SK-N-MC (cell line): Measurements from ENCODE around the gene SCN8A.
"Not testable (repeated sequence)": the region's sequence is repeated elsewhere in the genome, so short reads cannot be mapped to it uniquely, and the experiment has no call there.

ENCODE experiments used
- DNase-seq: peaks from one replicate; pipeline ENCODE4 v3.0.0-alpha.2; 2011; ENCODE audit warnings: low read depth, low spot score
- H3K27ac ChIP-seq: fragments of 200-600 bp; sonication (generic); 2 replicates; pipeline ENCODE4 v1.5.1; 2016; ENCODE audit warnings: mixed run types
- H3K36me3 ChIP-seq: fragments of 200-600 bp; sonication (generic); 2 replicates; pipeline ENCODE4 v1.6.1; 2017; ENCODE audit warnings: antibody characterized with exemption, low read length, mixed read lengths; ENCODE audit not compliant: insufficient read depth
- H3K4me3 ChIP-seq: fragments of 200-600 bp; sonication (generic); 2 replicates; pipeline ENCODE4 v1.5.1; 2016
- H3K9ac ChIP-seq: fragments of 200-600 bp; sonication (generic); 2 replicates; pipeline ENCODE4 v1.8.0; 2017; ENCODE audit warnings: mixed run types, mixed read lengths; ENCODE audit not compliant: insufficient read length
- H3K9me3 ChIP-seq: fragments of 200-600 bp; sonication (generic); 2 replicates; pipeline ENCODE4 v1.6.1; 2017; ENCODE audit warnings: low read depth, mild to moderate bottlenecking, antibody characterized with exemption, low read length, moderate library complexity, mixed read lengths
- EZH2 ChIP-seq: fragments of 200-600 bp; sonication (generic); IDR thresholded peaks from one replicate; pipeline ENCODE4 v1.6.1; 2017; ENCODE audit warnings: antibody characterized with exemption
- FOXP2 ChIP-seq: optimal IDR thresholded peaks from 2 replicates; pipeline ENCODE3; 2011; ENCODE audit warnings: mild to moderate bottlenecking, moderate library complexity; ENCODE audit not compliant: insufficient read depth; ENCODE audit errors: extremely low read length, control extremely low read depth
- POLR2AphosphoS5 ChIP-seq: IDR thresholded peaks from 2 replicates; pipeline ENCODE4 v1.6.1; 2012; ENCODE audit warnings: mild to moderate bottlenecking, low read depth, low read length, borderline replicate concordance

SCN8A gene

DNA sequence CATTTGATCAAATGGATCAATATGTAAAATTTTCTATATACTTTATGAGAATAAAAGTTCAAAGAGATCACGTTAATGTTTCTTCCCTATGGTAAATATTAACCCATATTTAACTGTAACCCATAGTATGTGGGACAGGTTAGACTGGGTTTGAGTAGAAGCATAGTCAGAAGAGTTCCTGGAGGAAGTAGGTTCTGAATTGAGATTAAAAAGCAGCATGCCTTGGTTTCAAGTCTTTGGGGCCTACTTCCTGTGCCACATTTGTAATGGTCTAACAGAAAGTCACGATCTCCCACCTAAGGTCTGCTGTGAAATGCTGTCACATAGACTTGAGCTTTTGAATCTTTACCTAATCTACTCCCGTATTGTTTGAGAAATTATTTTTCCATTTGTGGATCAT is 193.7 kb downstream of the SCN8A start:
- TF ChIP-seq FOXP2 (no peak), EZH2 (no peak), POLR2AphosphoS5 (no peak)
- no peak overlapping the region for H3K9ac ChIP-seq
- DNase-seq: no peak
- H3K4me3 ChIP-seq: no peak overlapping the region
- no peak overlapping the region for H3K27ac ChIP-seq
- no peaks in the 10 kb centered on the region for H3K9me3 ChIP-seq
- H3K36me3 ChIP-seq: no peaks in the 10 kb centered on the region; the same call in 1 of the 2 replicates

DNA sequence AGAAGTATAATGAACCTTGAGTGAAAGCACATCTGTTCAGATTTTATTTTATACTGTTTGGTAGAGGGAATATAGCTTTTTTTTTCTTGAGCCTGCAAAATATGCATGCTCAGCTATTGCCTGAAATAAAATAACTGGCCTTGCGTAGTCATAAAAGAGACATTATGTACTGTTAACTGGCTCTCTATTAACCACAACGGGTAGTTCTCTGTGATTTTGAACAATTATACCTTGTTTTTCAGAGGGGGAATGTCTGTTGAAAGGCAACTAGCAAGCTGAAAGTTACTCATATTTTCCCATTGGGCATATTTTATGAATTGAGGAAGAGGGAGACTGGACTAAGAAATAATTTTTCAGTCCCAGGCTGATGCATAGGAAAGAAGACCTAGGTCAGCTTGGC is 194.9 kb downstream of the SCN8A start:
- Histone ChIP-seq H3K36me3 (peaks cover 8% of the 10 kb centered on the region; the same call in 1 of the 2 replicates), H3K9me3 (no peaks in the 10 kb centered on the region), H3K9ac (no peak overlapping the region), H3K27ac (no peak overlapping the region; the same call in 1 of the 2 replicates), H3K4me3 (no peak overlapping the region)
- no peak for DNase-seq
- TF ChIP-seq EZH2 (no peak), POLR2AphosphoS5 (no peak), FOXP2 (no peak)

DNA sequence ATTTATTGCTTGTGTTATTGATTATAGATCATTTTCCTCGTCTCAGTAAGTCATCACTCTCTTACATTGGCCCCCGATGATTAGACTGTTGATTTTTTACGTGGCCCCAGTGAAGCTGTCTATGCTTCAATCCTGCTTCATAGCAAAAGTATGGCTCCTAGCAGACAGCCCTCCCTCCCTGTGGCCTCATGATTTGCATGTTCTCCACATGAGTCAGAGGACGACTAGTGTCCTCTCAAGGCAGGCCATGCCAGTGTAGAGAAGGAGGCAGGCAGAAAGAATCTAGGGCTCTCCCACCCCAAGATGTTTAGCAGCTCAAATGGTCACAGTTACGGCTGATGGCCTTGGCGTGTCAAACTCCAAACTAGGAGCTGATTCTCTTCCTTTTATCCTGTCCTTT is 197.8 kb downstream of the SCN8A start:
- Histone ChIP-seq H3K4me3 (no peak overlapping the region), H3K9me3 (no peaks in the 10 kb centered on the region), H3K36me3 (peaks cover 14% of the 10 kb centered on the region; the same call in 1 of the 2 replicates), H3K9ac (no peak overlapping the region), H3K27ac (no peak overlapping the region)
- TF ChIP-seq POLR2AphosphoS5: no peak
- TF ChIP-seq EZH2: no peak
- TF ChIP-seq FOXP2: no peak
- DNase-seq: no peak

DNA sequence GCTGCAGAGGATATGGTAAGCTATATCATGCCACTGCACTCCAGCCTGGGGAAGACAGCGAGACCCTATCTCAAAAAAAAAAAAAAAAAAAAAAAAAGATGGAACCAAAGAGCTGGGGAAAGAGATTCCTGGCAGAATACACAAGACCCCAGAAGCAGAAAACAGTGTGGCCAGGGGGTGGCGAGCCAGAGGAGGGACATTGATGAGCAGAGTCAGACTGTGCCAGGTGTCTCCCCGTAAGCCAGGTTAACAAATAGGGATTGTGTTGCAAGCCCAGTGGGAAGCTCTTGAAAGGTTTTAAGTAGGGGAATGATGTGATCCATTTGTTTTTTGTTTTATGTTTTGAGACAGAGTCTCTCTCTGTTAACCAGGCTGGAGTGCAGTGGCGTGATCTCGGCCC is 201.4 kb downstream of the SCN8A start:
- Histone ChIP-seq H3K4me3 (no peak overlapping the region), H3K36me3 (peaks cover 17% of the 10 kb centered on the region; the same call in 1 of the 2 replicates), H3K27ac (no peak overlapping the region), H3K9me3 (no peaks in the 10 kb centered on the region), H3K9ac (no peak overlapping the region)
- TF ChIP-seq EZH2 (no peak), FOXP2 (no peak), POLR2AphosphoS5 (no peak)
- DNase-seq: no peak

DNA sequence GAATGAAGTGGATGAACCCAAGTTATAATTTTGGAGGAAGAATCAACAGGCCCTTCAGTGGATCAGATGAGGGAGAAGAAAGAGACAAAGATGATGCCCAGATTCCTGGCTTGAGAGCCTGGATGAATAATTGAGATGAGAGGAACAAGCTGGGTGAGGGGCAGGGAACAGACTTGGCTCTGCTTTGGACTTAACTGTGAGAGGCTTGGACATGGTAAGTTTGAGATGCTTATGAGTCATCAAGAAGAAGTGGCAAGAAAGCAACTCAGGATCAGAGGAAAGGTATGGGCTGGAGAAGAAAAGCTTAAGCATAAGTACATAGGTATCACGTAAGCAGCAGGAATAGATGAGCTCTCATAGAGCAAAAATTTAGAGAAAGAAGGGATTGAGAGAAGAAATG is 202.2 kb downstream of the SCN8A start:
- H3K36me3 ChIP-seq: peaks cover 17% of the 10 kb centered on the region; the same call in 1 of the 2 replicates
- no peak overlapping the region for H3K4me3 ChIP-seq
- H3K9me3 ChIP-seq: no peaks in the 10 kb centered on the region
- no peak overlapping the region for H3K27ac ChIP-seq
- TF ChIP-seq EZH2 (no peak), FOXP2 (no peak), POLR2AphosphoS5 (no peak)
- DNase-seq: no peak
- H3K9ac ChIP-seq: no peak overlapping the region

DNA sequence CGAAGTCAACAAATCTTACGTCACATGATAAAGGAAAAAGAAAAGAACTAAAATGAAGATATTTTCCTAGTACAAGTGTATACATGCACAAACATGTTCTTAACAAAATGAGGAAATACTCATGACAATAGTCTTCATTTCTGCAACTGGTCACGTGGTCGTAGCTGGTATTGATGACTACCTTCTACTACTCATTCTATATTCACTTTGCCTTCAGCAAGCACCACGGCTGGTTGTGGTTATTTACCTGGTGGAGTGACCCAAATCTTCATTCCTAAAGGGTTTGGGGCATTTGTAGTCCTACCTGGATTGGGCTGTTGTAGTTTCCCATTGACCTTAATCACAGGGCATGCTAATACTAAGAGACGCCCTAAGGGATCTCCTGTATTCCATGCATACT is 206.3 kb downstream of the SCN8A start:
- no peak for TF ChIP-seq POLR2AphosphoS5
- no peak for TF ChIP-seq EZH2
- no peak for TF ChIP-seq FOXP2
- H3K36me3 ChIP-seq: peaks cover 9% of the 10 kb centered on the region; the same call in 1 of the 2 replicates
- no peak overlapping the region for H3K27ac ChIP-seq
- no peak overlapping the region for H3K9ac ChIP-seq
- no peak overlapping the region for H3K4me3 ChIP-seq
- H3K9me3 ChIP-seq: no peaks in the 10 kb centered on the region
- DNase-seq: no peak

DNA sequence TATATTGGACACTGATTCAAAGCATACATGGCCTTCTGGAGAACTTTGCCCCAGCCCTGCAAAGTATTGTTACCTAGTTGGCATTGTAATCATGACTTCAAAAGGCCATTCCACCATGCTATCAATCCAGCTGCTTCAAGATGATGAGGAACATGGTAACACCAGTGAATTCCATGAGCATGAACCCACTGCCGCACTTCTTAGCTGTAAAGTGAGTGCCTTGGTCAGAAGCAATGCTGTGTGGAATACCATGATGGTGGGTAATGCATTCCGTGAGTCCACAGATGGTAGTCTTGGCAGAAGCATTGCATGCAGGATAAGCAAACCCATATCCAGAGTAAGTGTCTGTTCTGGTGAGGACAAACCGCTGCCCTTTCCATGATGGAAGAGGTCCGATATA is 207.0 kb downstream of the SCN8A start:
- not testable (repeated sequence) for H3K27ac ChIP-seq, H3K9ac ChIP-seq, H3K36me3 ChIP-seq, H3K4me3 ChIP-seq, DNase-seq, H3K9me3 ChIP-seq

DNA sequence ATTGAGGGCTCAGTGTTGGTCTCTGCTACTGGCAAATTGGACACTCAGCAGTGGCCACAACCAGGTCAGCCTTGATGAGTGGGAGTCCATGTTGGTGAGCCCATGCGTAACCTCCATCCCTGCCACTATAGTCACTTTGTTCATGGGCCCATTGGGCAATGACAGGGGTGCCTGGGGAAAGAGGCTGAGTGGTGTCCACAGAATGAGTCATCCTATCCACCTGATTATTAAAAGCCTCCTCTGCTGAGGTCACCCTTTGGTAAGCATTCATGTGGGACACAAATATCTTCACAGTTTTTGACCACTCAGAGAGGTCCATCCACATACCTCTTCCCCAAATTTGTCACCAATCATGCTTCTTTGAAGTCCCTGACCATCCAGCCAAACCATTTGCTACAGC is 207.5 kb downstream of the SCN8A start:
- Histone ChIP-seq H3K4me3 (no peak overlapping the region), H3K27ac (no peak overlapping the region), H3K9me3 (no peaks in the 10 kb centered on the region), H3K36me3 (peaks cover 4% of the 10 kb centered on the region; the same call in 1 of the 2 replicates), H3K9ac (no peak overlapping the region)
- no peak for DNase-seq
- no peak for TF ChIP-seq EZH2
- TF ChIP-seq FOXP2: no peak
- no peak for TF ChIP-seq POLR2AphosphoS5

DNA sequence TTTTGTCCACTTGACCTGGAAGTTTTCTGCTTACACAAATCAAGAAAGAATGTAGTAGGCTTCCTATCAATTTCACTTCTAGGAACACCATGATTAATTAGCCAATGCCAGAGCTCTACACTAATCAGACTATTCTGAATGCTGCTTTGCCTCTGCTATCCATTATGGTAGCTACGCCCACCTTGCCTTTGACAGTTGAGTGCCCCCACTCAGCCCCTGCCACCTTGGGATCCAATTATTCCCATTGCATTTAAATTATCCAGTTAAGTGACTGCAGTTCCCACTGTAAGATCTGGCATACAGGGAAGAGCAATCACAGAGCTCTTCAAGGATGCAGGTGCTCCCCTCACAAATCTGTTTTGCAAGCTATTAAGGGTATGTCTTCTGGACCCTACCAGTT is 210.0 kb downstream of the SCN8A start:
- no peaks in the 10 kb centered on the region for H3K9me3 ChIP-seq
- H3K36me3 ChIP-seq: no peaks in the 10 kb centered on the region
- H3K9ac ChIP-seq: no peak overlapping the region
- TF ChIP-seq FOXP2 (no peak), EZH2 (no peak), POLR2AphosphoS5 (no peak)
- no peak for DNase-seq
- H3K27ac ChIP-seq: no peak overlapping the region
- H3K4me3 ChIP-seq: no peak overlapping the region

DNA sequence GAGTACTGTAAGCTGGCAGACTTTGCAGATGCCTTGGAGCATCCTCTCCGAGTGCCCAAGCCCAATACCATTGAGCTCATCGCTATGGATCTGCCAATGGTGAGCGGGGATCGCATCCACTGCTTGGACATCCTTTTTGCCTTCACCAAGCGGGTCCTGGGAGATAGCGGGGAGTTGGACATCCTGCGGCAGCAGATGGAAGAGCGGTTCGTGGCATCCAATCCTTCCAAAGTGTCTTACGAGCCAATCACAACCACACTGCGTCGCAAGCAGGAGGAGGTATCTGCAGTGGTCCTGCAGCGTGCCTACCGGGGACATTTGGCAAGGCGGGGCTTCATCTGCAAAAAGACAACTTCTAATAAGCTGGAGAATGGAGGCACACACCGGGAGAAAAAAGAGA is 215.9 kb downstream of the SCN8A start:
- TF ChIP-seq FOXP2 (no peak), EZH2 (no peak), POLR2AphosphoS5 (no peak)
- Histone ChIP-seq H3K9me3 (no peaks in the 10 kb centered on the region), H3K27ac (no peak overlapping the region), H3K4me3 (no peak overlapping the region), H3K36me3 (no peaks in the 10 kb centered on the region), H3K9ac (no peak overlapping the region)
- no peak for DNase-seq
